Measurements from ENCODE around the gene ENO3. TPM values are rescaled to one million over a fixed set of nuclear protein-coding genes. Genes with fewer than 3 reads are reported as not detected.

The ENO3 gene
- 1.3 and 2.3 TPM in 2 replicates for total RNA-seq

GRCh38 chr17:4950746-4951204, at the start of gene ENO3:
ENO3 (plus strand) TSS chr17:4951119; CDS start chr17:4951830, 711 bp downstream.

GRCh38 chr17:4903051-4903818, 47.7 kb upstream of the ENO3 start, which contains the start of gene CHRNE:
CHRNE (minus strand) TSS chr17:4903098; CDS start chr17:4903063, 35 bp downstream.

DNA sequence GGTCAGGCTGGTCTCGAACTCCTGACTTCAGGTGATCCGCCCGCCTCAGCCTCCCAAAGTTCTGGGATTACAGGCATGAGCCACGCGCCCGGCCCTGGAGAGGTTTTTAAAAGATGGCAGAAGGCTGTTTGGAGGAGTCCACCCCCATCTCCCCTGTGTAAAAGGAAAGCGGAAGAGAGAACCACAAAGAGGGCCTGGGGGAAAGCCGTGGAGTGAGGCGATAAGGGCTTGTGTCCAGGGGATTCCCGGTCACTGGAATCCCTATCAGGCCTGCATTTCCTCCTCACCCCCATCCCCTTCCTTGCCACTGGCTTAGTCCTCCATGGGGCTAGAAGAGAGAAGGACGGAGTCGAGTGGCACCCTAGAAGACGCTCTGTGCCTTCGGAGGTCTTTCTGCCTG, 19.0 kb upstream of the ENO3 start, which contains the start of gene GP1BA:
GP1BA (plus strand) TSS at position 315 of the 400 bp plus-strand sequence. CDS start 328 bp downstream, outside the sequence.

GRCh38 chr17:4939796-4940554, 10.9 kb upstream of the ENO3 start, which contains the start of the genes RNF167 and SLC25A11:
RNF167 (plus strand) TSS chr17:4940268; CDS start chr17:4940910, 642 bp downstream.
SLC25A11 (minus strand) TSS chr17:4940046; CDS start chr17:4939910, 136 bp downstream.

GRCh38 chr17:4948166-4948930, 2.6 kb upstream of the ENO3 start, which contains the start of gene PFN1:
PFN1 (minus strand) TSS chr17:4948530; CDS start chr17:4948394, 136 bp downstream.

GRCh38 chr17:4967539-4968485, 16.9 kb downstream of the ENO3 start, which contains the start of gene SPAG7:
SPAG7 (minus strand) TSS chr17:4967817; CDS start chr17:4967804, 13 bp downstream.

GRCh38 chr17:4986951-4987766, 36.2 kb downstream of the ENO3 start, which contains the start of gene CAMTA2:
CAMTA2 (minus strand) TSS chr17:4987675; CDS start chr17:4986222, 1,453 bp downstream.

DNA sequence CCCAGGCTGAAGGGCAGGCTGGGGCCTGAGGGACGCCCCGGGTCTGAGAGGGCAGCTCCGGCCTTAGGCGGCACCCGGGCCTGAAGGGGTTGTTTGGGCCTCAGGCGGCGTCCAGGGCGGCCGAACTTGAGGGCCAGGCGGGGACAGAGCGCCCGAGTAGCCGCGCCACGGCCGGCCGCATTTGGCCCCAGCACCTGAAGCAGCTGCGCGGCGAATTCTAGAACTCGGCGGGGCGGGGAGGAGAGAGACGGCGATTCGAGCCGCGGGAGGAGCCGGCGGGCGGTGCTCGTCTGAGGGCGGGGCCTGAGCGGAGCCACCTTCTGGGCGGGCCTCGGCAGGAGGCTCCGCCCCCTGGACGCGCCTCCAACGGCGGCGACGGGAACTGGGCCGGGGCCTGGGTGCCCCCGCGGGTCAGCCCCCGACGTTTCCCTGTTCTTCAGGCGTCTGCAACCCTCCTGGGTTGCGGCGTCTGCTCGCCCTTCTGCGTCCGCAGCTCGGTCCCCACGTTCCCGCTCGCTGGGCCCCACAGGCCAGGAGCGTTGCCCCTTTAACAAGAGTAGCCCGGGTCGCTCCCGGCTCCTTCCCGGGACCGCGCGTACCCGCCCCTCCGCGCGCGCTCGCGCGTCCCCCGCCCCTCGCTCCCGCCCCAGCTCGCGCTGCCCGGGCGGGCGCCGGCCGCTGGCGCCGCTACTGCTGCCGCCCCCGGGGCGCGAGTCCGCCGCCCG, 46.5 kb downstream of the ENO3 start, which contains the start of the genes INCA1 and KIF1C:
INCA1 (minus strand) TSS at position 221 of the 725 bp plus-strand sequence. CDS start 3,085 bp downstream, outside the sequence.
KIF1C (plus strand) TSS at position 649 of the 725 bp plus-strand sequence. CDS start 2,297 bp downstream, outside the sequence.

Other genes starting within 250 kb of the ENO3 start
- gene PELP1, start 247.0 kb upstream of the ENO3 start, total RNA-seq: 30.2 and 32.7 TPM in 2 replicates
- 4.2 and 5.8 TPM in 2 replicates for gene ARRB2, start 240.5 kb upstream of the ENO3 start, total RNA-seq
- gene MED11, start 219.7 kb upstream of the ENO3 start, total RNA-seq: 8.8 and 13.6 TPM in 2 replicates
- not detected in 2 replicates for gene ZMYND15, start 211.3 kb upstream of the ENO3 start, total RNA-seq
- 0.32 and 1.1 TPM in 2 replicates for gene CXCL16, start 211.2 kb upstream of the ENO3 start, total RNA-seq
- gene TM4SF5, start 179.2 kb upstream of the ENO3 start, total RNA-seq: not detected in 2 replicates
- gene VMO1, start 164.8 kb upstream of the ENO3 start, total RNA-seq: 0.65 and 1.7 TPM in 2 replicates
- not detected in 2 replicates for gene GLTPD2, start 162.2 kb upstream of the ENO3 start, total RNA-seq
- gene PSMB6, start 155.0 kb upstream of the ENO3 start, total RNA-seq: 203 and 253 TPM in 2 replicates
- 12.0 and 18.8 TPM in 2 replicates for gene PLD2, start 144.0 kb upstream of the ENO3 start, total RNA-seq
- 19.1 and 24.0 TPM in 2 replicates for gene MINK1, start 117.8 kb upstream of the ENO3 start, total RNA-seq
- 0.61 and 1.3 TPM in 2 replicates for gene C17orf107, start 51.6 kb upstream of the ENO3 start, total RNA-seq
- 0.30 and 0.97 TPM in 2 replicates for gene CHRNE, start 48.0 kb upstream of the ENO3 start, total RNA-seq
- not detected in 2 replicates for gene GP1BA, start 18.8 kb upstream of the ENO3 start, total RNA-seq
- gene SLC25A11, start 11.1 kb upstream of the ENO3 start, total RNA-seq: 56.8 and 59.4 TPM in 2 replicates
- gene RNF167, start 10.9 kb upstream of the ENO3 start, total RNA-seq: 11.0 and 11.2 TPM in 2 replicates
- gene PFN1, start 2.6 kb upstream of the ENO3 start, total RNA-seq: 292 and 379 TPM in 2 replicates
- 55.2 and 56.5 TPM in 2 replicates for gene SPAG7, start 16.7 kb downstream of the ENO3 start, total RNA-seq
- gene CAMTA2, start 36.6 kb downstream of the ENO3 start, total RNA-seq: 3.2 and 8.1 TPM in 2 replicates
- gene INCA1, start 46.4 kb downstream of the ENO3 start, total RNA-seq: not detected in 2 replicates
- 44.4 and 60.1 TPM in 2 replicates for gene KIF1C, start 46.8 kb downstream of the ENO3 start, total RNA-seq
- gene SLC52A1, start 84.3 kb downstream of the ENO3 start, total RNA-seq: under 0.01 TPM in 1 of 2 replicates, not detected in the other
- 0.97 and 1.2 TPM in 2 replicates for gene ZFP3, start 127.3 kb downstream of the ENO3 start, total RNA-seq
- 4.9 and 6.4 TPM in 2 replicates for gene ZNF232, start 160.8 kb downstream of the ENO3 start, total RNA-seq
- gene USP6, start 164.9 kb downstream of the ENO3 start, total RNA-seq: not detected in 2 replicates
- 1.6 and 5.0 TPM in 2 replicates for gene ZNF594, start 240.7 kb downstream of the ENO3 start, total RNA-seq